Midbrain (tissue), 1 donor: Measurements from ENCODE around the gene TMEM243.
A peak's percentile ranks its signal among the peaks of the same experiment; 100 is the strongest.

Experiments used
- DNase-seq: peaks from one replicate; lab custom pipeline; 2025; lab: John Stamatoyannopoulos, UW

Gene TMEM243

DNA sequence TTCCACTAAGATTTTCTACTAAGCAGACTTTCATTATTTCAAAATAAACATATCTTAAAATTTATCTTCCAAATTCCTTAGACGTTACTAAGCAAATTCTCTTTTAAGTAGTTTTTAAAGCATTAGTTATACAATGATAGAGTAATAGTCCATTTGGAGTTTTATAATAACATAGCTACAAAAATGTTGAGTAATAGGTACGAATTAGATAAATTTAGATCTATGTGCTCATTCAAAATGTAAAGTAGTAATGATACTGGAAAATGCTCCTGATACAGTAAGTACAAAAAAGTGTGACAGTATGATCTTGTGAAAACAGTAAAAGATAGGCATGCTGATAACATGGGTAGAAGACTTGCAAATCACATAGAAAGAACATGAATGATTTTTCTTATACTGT is 62.8 kb downstream of the TMEM243 start:
- no peak for DNase-seq

DNA sequence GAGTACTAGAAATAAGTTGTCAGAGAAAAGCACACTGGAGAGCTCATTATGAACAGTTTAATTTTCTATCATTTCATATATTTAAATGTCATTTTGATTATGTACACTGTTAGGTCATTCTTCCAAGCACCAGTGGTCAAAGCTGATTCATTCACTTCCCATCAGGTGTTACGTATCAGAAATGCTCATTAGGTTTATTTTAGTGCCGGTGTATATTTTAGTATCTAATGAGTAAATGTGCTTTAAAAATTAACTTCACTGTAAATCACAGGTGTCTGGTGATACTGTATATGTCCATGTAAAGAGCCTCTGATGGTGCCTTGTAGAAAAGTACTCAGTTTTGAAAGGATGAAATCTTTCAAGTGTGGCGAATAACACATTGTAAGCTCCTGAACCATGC is 63.7 kb downstream of the TMEM243 start:
- DNase-seq = no peak

DNA sequence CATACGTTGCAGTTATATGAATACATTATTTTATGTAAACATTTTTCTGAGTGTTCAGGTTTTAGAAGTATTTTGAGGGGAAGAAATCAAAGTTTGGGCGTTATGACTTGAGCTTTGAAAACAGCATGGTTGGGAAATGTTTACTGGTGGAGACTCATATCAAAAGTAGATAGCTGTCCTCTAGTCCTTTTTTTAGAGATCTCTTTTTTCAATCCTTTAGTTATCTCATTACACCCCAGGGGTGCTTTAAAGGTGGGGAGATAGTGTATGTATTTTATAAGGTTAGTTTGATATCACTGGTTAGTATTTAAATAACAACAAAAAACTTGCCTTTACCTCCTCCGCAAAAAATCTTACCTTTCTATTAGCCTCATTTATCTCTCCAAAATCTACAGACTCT is 65.0 kb downstream of the TMEM243 start:
- no peak for DNase-seq

DNA sequence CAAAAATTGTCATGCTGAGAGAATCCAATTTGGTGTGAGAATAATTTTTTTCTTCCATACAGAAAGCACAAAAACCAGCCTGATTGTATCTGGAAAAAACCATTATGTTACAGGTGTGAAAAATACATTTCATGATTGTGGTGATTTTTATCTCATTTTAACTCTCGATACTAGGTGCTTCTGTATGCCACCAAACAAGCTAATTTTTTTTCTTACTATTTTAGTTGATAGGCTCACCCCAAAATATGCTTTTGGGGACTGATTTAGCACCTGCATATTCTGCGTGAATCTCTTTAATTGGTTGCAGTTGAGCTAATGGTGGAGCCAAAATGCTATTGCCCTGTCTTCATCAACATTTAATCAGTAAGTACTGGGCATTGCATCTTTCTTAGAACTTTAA is 65.4 kb downstream of the TMEM243 start:
- DNase-seq = no peak

GRCh38 chr7:87152897-87153641 is 66.5 kb downstream of the TMEM243 start:
- DNase-seq = peak; percentile 29

GRCh38 chr7:87152112-87152896 is 67.2 kb downstream of the TMEM243 start, which contains the start of gene DMTF1:
Gene DMTF1 (plus strand): TSS chr7:87152453. CDS start chr7:87164942, 12,489 bp downstream.
- peak; percentile 96 for DNase-seq

DNA sequence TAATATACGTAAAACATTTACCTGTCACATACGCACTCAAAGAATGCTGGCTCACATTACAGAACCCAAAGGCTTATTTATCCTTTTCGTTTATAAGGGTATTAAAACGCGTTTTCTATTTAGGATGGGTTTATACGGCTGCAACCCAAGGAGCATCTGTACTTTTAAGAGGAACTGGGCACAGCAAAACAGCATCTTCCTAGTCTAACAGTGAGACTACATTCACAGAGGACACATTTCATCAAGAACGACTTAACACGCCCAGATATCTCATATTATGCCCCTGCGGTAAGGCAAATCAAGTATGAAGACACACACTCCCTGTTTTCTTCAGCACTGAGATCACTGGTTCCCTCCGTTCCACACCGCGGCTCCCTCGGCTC is 67.8 kb downstream of the TMEM243 start:
- no peak for DNase-seq

DNA sequence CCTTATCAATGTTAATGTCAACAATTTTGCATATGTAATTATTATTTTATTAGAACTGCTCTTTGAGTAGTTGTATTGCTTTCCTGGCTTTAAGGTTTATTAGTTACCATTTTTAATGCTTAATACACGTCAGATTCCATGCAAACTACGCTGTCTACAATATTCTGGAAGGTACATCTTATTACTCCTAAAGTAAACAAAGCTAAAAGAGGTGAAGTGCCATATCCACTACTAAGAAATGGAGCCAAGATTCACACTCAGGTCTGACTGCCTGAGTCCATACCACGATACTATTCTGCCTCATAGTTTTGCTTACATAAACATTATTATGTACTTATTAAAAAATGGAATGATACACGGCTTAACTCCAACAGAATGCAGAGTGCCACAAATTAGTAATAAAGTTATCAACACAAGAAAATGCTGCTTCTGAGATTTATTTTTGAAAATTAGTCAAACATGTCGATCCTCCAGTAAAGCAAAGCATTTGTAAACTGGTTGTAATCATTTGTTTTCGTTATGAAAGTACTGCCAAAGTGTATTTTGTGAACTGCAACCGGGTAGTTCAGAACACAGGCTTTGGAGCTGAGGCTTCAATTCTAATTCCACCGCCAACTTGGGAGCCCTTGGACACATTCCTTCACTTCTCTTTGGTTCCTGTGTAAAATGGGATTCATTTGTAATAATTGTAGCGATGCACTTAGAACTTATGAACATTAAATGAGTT is 68.4 kb downstream of the TMEM243 start:
- no peak for DNase-seq

DNA sequence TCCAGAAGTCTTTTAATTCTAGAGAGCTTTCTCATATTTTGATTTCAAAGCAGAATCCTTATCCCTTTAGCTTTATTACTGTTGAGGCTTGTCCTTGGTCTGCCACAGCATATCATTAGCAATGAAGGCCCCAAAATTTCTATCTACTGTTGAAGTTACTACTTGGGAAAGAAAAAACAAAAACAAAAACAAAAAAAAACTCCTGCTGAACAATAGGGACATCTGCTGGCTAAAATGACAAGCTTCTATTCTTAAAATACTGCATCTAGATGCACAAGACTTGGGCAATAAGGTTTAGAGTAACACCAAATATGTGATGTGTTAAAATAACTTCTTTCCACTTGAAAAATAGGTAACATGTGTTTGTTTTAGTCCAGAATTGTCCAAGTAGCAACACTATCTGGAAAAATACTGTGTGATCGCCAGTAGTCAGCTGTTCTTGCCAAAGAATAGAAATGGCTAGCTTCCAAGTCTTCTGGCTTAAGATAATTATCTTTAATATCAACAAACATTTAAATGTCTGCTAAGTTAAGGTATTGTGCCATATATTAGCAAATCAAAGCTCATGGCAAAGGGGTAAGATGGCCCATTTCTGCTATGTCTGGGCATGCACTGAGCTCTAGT is 71.1 kb downstream of the TMEM243 start:
- DNase-seq = peak; percentile 30

GRCh38 chr7:87147500-87147899 is 72.0 kb downstream of the TMEM243 start:
- DNase-seq = no peak

GRCh38 chr7:87146740-87147386 is 72.7 kb downstream of the TMEM243 start:
- DNase-seq = no peak
